Mesendoderm (in vitro differentiated cells): ENCODE data around the gene JAGN1.

Source experiments
- DNase-seq: peaks from one replicate; pipeline ENCODE4 v3.0.0; 2013
- H2AK5ac ChIP-seq: 2 replicates; pipeline ENCODE4 v1.6.1; 2013; ENCODE audit warnings: low read length, inconsistent platforms
- H2BK120ac ChIP-seq: 2 replicates; pipeline ENCODE4 v1.6.1; 2013; ENCODE audit warnings: low read depth, mild to moderate bottlenecking, low read length, moderate library complexity, mixed read lengths
- H2BK15ac ChIP-seq: replicated peaks from 2 replicates; pipeline ENCODE4 v1.6.1; 2013; ENCODE audit warnings: low read depth, mild to moderate bottlenecking, moderate library complexity
- H2BK5ac ChIP-seq: 2 replicates; pipeline ENCODE4 v1.6.1; 2013; ENCODE audit warnings: low read length, inconsistent platforms
- H3K18ac ChIP-seq: 2 replicates; pipeline ENCODE4 v1.6.1; 2013; ENCODE audit warnings: mild to moderate bottlenecking, low read length, mixed read lengths
- H3K23ac ChIP-seq: one replicate; pipeline ENCODE4 v1.6.1; 2013; ENCODE audit warnings: low read length
- H3K27ac ChIP-seq: 2 replicates; pipeline ENCODE4 v1.5.1; 2013; ENCODE audit warnings: low read depth, mild to moderate bottlenecking, inconsistent platforms, low read length, moderate library complexity
- H3K27me3 ChIP-seq: 2 replicates; pipeline ENCODE4 v1.6.1; 2013; ENCODE audit warnings: low read length, control low read depth, mild to moderate bottlenecking, inconsistent platforms; ENCODE audit not compliant: insufficient read depth, poor library complexity
- H3K36me3 ChIP-seq: 2 replicates; pipeline ENCODE4 v1.6.1; 2013; ENCODE audit warnings: low read length, inconsistent platforms; ENCODE audit not compliant: control insufficient read depth, insufficient read depth
- H3K4ac ChIP-seq: one replicate; pipeline ENCODE4 v1.6.1; 2013; ENCODE audit warnings: low read depth, mild to moderate bottlenecking, low read length, moderate library complexity
- H3K4me1 ChIP-seq: 2 replicates; pipeline ENCODE4 v1.6.1; 2013; ENCODE audit warnings: low read depth, low read length, inconsistent platforms; ENCODE audit not compliant: control insufficient read depth
- H3K4me2 ChIP-seq: 2 replicates; pipeline ENCODE4 v1.6.1; 2013; ENCODE audit warnings: low read length
- H3K4me3 ChIP-seq: 2 replicates; pipeline ENCODE4 v1.5.1; 2013; ENCODE audit warnings: mild to moderate bottlenecking, low read length
- H3K56ac ChIP-seq: one replicate; pipeline ENCODE4 v1.6.1; 2013; ENCODE audit warnings: low read length
- H3K79me1 ChIP-seq: 2 replicates; pipeline ENCODE4 v1.6.1; 2013; ENCODE audit warnings: low read length, inconsistent platforms
- H3K79me2 ChIP-seq: 2 replicates; pipeline ENCODE4 v1.6.1; 2013; ENCODE audit warnings: mild to moderate bottlenecking, low read length; ENCODE audit not compliant: control insufficient read depth, insufficient read depth
- H3K9ac ChIP-seq: 2 replicates; pipeline ENCODE4 v1.6.1; 2013; ENCODE audit warnings: low read length, inconsistent platforms
- H4K5ac ChIP-seq: one replicate; pipeline ENCODE4 v1.6.1; 2013; ENCODE audit warnings: low read length
- H4K8ac ChIP-seq: one replicate; pipeline ENCODE4 v1.6.1; 2013; ENCODE audit warnings: low read depth, mild to moderate bottlenecking, control low read depth, low read length, moderate library complexity
- WGBS: extraction: QIAGEN DNeasy Blood & Tissue Kit; methylation state at CpG from one replicate; pipeline ENCODE4 v1.1.7; 2013; ENCODE audit warnings: low lambda C conversion rate, missing lambda C conversion rate; ENCODE audit not compliant: insufficient coverage; ENCODE audit errors: extremely low coverage; 5-methylcytosine and 5-hydroxymethylcytosine counted together

The JAGN1 gene

GRCh38 chr3:9855594-9855993, 34.8 kb upstream of the JAGN1 start:
- Histone ChIP-seq H3K9ac (no peak overlapping the region), H3K79me2 (no peaks in the 10 kb centered on the region), H3K4me1 (no peaks in the 10 kb centered on the region), H2AK5ac (no peak overlapping the region), H2BK5ac (no peak overlapping the region), H4K8ac (no peak overlapping the region), H3K36me3 (no peaks in the 10 kb centered on the region), H3K18ac (no peak overlapping the region), H3K23ac (no peak overlapping the region), H3K27me3 (no peaks in the 10 kb centered on the region), H2BK120ac (no peak overlapping the region), H3K27ac (no peak overlapping the region), H4K5ac (no peak overlapping the region), H3K4ac (no peak overlapping the region), H3K56ac (no peak overlapping the region), H3K4me2 (no peak overlapping the region), H3K4me3 (no peak overlapping the region), H2BK15ac (no peak overlapping the region), H3K79me1 (no peaks in the 10 kb centered on the region)
- no peak for DNase-seq
- no CpG with 5 or more reads among the region's 3 CpGs for WGBS

GRCh38 chr3:9859530-9860025, 30.8 kb upstream of the JAGN1 start:
- WGBS: no CpG with 5 or more reads among the region's 12 CpGs
- Histone ChIP-seq H3K79me1 (no peaks in the 10 kb centered on the region), H3K23ac (no peak overlapping the region), H2AK5ac (no peak overlapping the region), H3K36me3 (no peaks in the 10 kb centered on the region), H4K5ac (no peak overlapping the region), H3K79me2 (no peaks in the 10 kb centered on the region), H3K27me3 (no peaks in the 10 kb centered on the region), H3K18ac (no peak overlapping the region), H2BK15ac (no peak overlapping the region), H3K4me1 (no peaks in the 10 kb centered on the region), H3K4me2 (no peak overlapping the region), H2BK5ac (no peak overlapping the region), H3K4ac (no peak overlapping the region), H3K9ac (no peak overlapping the region), H4K8ac (no peak overlapping the region), H3K56ac (no peak overlapping the region), H3K27ac (no peak overlapping the region), H2BK120ac (no peak overlapping the region), H3K4me3 (no peak overlapping the region)
- DNase-seq: no peak

GRCh38 chr3:9861201-9861600, 29.2 kb upstream of the JAGN1 start:
- Histone ChIP-seq H3K18ac (no peak overlapping the region), H3K4me2 (no peak overlapping the region), H3K36me3 (no peaks in the 10 kb centered on the region), H3K23ac (no peak overlapping the region), H3K4me1 (no peaks in the 10 kb centered on the region), H2BK15ac (no peak overlapping the region), H3K56ac (no peak overlapping the region), H3K79me2 (no peaks in the 10 kb centered on the region), H3K27ac (no peak overlapping the region), H2AK5ac (no peak overlapping the region), H3K79me1 (no peaks in the 10 kb centered on the region), H3K4me3 (no peak overlapping the region), H2BK5ac (no peak overlapping the region), H4K5ac (no peak overlapping the region), H3K27me3 (no peaks in the 10 kb centered on the region), H4K8ac (no peak overlapping the region), H3K9ac (no peak overlapping the region), H2BK120ac (no peak overlapping the region), H3K4ac (no peak overlapping the region)
- no peak for DNase-seq
- no CpG with 5 or more reads among the region's 4 CpGs for WGBS

- Histone ChIP-seq H3K23ac (no peak overlapping the region), H2AK5ac (no peak overlapping the region), H3K4me3 (no peak overlapping the region), H2BK120ac (no peak overlapping the region), H3K4ac (no peak overlapping the region), H3K36me3 (no peaks in the 10 kb centered on the region), H3K18ac (no peak overlapping the region), H4K8ac (no peak overlapping the region), H2BK5ac (no peak overlapping the region), H3K56ac (no peak overlapping the region), H4K5ac (no peak overlapping the region), H3K27me3 (no peaks in the 10 kb centered on the region), H3K79me2 (no peaks in the 10 kb centered on the region), H3K27ac (no peak overlapping the region), H3K79me1 (no peaks in the 10 kb centered on the region), H3K9ac (no peak overlapping the region), H3K4me2 (no peak overlapping the region), H3K4me1 (no peaks in the 10 kb centered on the region), H2BK15ac (no peak overlapping the region)
- WGBS: no CpG with 5 or more reads among the region's 5 CpGs
- DNase-seq: no peak
These were observed 28.7 kb upstream of the JAGN1 start for GRCh38 chr3:9861626-9862130.

GRCh38 chr3:9862391-9863057, 27.9 kb upstream of the JAGN1 start:
- Histone ChIP-seq H3K79me1 (no peaks in the 10 kb centered on the region), H3K9ac (peak overlapping the region; percentile 63), H3K4me3 (no peak overlapping the region), H3K23ac (no peak overlapping the region), H3K4me2 (peak overlapping the region; percentile 37), H3K4me1 (no peaks in the 10 kb centered on the region), H3K79me2 (no peaks in the 10 kb centered on the region), H3K27me3 (no peaks in the 10 kb centered on the region), H4K5ac (no peak overlapping the region), H3K36me3 (no peaks in the 10 kb centered on the region), H3K4ac (no peak overlapping the region), H2BK15ac (no peak overlapping the region), H3K18ac (peak overlapping the region; percentile 62), H4K8ac (no peak overlapping the region), H3K56ac (peak overlapping the region; percentile 86), H2BK5ac (no peak overlapping the region), H3K27ac (no peak overlapping the region), H2AK5ac (no peak overlapping the region), H2BK120ac (no peak overlapping the region)
- WGBS: no CpG with 5 or more reads among the region's 45 CpGs
- peak; percentile 70 for DNase-seq
